Activated CD4-positive, CD25-positive, alpha-beta regulatory T cell treated with anti-CD3 and anti-CD28 coated beads, Interleukin-2, amount 50 U/mL, for 24 hours (primary cell): ENCODE data around the gene NAV3.

Source experiments
- ATAC-seq, 2 donors: fragments of 150-1000 bp; cut with Tn5 transposase; one replicate each; pipeline ENCODE4 v1.10.0; 2021; ENCODE audit warnings: mild to moderate bottlenecking in 1 of 2, moderate library complexity in 1 of 2

The NAV3 gene

DNA sequence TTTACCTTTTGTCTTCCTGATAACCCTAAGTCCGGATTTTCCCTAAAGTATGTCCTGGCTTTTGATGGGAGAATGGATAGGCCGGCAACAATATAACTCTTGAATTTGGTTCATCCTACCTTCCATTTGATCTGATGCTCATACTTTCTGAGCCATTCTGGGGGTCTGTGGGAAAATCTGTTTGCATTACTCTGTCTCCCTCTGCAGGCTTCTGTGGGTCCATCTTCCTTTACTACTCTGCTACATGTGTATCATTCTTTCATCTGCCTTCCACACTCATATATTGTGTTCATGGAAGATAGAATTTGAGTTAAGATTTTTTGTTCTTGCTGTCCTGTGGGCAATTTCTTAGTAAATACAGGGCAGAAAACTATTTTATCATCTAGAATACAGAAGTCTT lies 101.5 kb downstream of the NAV3 start:
- ATAC-seq, result no peak

DNA sequence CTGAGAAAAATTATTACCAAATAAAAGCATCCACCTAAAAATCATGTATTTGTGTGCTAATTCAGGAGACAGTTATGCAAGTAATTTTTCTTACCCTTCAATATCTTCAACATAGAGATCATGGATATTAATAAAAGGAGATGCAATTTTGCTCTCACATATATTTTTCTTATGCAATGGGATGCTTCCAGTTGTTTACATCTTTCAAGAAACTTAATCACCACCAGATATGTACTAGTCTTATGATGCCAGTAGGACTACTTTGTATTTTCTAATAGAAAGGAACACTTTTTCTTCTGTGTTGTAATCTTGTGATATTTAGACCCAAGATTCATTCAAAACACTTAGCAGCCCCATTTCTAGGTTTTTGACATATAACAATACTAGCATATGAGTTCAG lies 107.6 kb downstream of the NAV3 start:
- no peak for ATAC-seq

DNA sequence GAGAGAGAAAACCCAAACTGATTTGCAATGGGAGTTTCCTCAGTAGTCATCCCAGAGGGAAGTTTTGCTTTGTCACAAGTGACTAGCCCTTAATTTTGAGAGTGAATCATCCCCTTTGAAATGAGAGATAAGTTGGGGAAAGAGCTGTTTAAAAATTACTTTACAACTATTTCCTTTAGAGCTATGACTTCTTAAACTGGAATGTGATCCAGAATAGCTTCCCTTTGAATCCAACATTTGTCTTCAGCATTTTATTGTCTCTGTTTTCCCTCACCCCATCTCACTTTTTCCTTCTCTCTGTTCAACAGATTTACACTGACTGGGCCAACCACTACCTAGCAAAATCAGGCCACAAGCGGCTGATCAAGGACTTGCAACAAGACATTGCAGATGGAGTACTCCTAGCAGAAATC lies 109.3 kb downstream of the NAV3 start:
- no peak for ATAC-seq

DNA sequence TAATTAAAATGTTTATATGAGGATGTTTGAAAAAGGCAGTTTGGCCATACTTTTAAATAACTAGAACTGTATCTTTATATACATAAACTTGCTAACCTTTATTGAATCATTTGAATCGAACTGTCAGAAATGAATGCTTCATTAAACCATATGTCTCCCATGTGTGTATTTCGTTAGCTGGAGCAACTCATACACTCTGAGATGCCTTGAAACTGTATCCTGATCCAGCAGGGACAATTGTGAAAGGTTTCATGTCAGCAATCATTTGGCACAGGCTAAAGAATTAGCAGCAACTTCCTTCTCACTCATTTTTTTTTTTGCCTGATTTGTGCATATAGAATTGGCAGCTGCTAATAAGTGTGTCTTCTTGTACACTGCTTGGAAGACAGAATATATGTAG lies 109.9 kb downstream of the NAV3 start:
- no peak for ATAC-seq

DNA sequence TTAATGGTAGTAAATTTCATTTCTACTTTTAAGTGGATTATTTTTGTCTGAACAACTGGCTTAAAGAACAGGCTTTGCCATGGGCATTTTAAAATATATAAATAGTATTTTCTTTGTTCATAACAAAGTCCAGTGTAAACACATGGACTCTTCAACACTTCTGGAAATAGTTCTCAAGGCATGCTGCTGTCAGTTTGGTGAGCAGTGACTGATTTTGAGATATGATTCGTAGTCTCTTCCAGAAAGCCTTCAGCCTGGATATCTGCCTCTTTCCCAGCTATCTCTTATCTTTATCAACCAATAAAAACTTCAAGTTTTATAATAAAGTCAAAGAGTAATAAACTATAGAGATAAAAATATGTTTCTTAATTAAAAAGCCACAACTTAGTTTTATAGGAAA lies 110.7 kb downstream of the NAV3 start:
- no peak for ATAC-seq

DNA sequence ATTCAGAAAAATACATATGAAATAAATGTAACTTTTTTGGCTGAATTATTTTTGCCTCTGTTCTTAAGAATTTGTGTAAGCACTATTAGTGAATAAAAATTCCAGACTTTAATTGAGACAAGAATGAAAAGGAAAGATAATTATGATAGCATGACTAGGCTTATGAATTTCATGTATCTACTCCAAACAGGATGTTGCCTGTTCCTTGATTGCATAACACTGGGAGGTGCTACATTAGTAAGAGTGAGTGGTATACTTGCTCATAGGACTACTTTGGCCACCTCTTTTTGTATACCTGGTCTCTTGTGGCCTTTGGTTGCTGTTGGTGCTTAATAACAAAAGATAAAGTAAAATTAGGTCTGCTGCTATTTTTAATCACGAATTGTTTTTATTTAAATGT lies 112.8 kb downstream of the NAV3 start:
- no peak for ATAC-seq

DNA sequence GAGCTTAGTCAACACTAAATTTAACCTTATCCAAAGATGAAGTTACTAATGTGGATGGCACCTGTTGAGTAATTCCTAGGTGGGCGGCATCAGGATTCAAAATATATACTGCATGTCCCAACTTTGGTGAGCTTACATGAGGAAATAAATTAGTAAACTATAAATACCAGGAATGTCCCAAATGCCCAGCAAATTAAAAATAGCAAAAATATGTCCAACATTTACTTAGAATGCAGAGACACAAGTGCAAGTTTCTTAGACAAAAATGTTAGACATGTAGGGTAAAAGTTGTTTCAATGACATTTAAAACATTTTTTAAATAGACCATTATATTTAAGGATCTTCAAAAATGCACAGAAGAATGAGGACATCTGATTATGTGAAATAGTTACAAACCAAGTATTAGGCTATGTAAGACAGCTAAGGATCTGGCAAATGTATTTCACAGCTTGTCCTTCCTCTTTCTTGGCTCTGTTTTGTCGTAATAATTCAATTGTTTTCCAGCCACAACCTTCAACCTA lies 115.9 kb downstream of the NAV3 start:
- no peak for ATAC-seq

DNA sequence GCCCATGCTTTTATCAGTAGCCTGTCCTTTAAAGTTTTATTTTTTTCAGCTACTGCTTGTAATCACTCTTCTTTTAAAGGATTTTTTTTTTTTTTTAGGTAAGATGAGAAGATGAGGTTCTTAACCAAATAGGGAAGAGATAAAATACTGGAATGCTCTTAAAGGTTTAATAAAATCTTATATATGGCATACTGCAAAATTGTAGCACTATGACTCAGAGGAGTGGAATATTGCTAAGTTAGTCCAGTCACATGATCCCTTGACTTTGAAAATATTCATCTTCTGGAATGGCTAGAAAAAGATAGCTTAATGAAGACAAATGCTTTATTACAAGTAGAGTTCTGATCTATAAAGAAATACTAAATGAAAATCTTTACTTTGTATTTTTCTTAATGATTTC lies 116.6 kb downstream of the NAV3 start:
- ATAC-seq, result no peak

DNA sequence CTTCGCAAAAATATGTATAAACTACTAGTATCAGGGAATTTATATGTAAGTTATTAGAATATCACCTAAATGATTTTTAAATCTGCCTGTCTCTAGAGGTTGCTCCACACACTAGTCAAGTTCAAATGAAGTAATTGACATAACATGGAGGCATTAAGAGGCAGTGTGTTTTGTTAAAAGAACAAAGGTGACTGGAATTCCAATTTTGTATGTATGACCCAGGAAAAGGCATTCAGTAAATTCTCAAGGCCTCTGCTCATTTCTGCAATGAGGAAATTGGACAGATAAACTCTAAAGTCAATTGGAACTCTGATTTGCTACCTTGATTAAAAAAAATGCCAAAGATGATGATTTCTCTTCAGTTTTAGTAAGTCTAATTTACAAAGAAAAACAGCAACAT lies 117.1 kb downstream of the NAV3 start:
- no peak for ATAC-seq

DNA sequence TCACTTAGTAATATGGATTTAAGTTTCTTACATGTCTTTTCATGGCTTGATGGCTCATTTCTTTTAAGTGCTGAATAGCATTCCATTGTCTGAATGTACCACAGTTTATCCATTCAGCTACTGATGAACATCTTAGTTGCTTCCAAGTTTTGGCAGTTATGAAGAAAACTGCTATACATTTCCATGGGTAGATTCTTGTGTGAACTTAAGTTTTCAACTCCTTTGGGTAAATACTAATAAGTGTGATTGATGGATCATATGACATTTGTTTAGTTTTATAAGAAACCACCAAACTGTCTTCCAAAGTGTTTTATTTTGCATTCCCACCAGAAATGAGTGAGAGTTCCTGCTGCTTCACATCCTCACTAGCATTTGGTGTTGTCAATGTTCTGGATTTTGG lies 119.2 kb downstream of the NAV3 start:
- ATAC-seq, result no peak

DNA sequence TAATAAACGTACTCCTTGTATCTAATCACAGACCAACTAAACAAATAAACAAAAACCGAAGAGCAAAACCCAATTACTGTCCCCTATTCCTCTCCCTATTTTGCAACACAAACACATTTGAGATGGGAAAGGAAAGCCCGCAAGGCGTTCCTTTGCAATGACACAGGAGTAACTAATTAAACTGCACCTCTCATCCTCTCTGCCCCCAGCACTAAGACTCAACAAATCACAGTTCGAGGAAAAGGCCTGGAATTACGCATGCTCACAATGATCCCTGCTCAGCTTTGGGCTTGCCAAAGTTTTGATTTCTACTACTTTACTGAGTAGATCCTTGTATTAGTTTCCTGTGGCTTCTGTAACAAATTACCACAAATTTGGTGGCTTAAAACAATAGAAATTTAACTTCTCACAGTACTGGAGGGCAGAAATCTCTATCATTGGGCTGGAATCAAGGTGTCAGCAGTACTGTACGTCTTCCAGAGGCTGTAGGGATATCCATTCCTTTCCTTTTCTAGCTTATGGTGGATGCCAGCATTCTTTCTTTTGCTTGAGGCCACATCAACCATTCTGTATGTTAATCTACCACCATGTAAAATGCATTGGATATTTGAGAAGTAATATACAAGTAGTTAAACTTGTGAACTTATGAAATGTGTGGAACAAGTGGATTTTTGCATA lies 123.0 kb downstream of the NAV3 start:
- ATAC-seq, result no peak

DNA sequence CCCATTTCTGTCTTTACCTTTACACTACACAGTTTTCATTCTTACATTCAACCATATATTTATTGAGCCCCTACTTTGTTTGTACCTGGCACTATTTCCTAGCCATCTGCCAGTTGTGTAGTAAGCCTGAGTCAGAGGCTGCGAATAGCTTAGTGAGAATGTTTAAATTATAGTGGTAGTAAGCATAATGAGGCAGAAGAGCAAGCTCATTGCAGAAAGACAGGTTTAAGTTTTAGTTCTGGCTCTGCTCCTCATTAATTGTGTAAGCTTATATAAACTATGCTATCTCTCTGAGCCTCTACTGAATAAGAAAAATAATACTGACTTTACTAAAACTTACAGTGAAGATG lies 123.5 kb downstream of the NAV3 start:
- no peak for ATAC-seq

DNA sequence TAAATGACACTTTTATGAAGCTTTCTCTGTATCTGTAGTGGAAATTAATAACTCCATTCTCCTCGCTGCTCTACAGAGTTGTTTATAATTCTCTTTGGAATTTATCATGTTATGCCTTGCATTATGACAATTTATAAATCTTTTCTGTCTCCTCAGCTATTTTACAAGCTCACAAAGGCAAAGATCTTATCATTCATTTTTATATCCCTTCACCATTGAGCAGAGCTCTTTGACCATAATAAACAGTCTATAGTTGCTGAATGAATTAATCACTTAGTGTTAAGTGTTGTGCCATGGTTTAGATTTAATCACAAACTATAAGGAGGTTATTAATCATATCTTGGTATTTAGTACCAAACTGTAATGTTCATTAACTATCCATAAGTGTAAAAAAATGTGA lies 126.4 kb downstream of the NAV3 start:
- ATAC-seq, result no peak

DNA sequence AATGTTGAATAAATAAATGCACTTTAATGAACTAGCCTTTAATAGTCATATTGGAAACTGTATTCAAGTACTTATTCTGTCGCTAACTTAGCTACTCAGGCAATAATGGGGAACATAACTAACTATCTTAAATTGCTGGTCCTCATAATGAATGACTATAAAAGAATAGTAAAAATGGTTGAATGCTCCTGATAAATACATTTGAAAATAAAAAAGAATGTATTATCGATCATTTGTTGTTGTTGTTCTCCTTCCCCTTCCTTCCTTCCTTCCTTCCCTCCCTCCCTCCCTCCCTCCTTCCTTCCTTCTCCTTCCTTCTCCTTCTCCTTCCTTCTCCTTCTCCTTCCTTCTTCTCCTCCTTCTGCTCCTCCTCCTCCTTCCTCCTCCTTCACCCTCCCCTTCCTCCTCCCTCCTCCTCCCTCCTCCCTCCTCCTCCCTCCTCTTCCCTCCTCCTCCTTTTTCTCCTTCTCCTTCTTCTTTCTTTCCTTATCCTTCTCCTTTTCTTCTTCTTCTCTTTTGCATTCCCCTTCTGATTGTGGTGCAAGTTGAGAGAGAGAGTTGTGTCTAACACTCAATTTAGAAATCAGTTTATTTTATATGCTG lies 133.0 kb downstream of the NAV3 start:
- ATAC-seq, result no peak

DNA sequence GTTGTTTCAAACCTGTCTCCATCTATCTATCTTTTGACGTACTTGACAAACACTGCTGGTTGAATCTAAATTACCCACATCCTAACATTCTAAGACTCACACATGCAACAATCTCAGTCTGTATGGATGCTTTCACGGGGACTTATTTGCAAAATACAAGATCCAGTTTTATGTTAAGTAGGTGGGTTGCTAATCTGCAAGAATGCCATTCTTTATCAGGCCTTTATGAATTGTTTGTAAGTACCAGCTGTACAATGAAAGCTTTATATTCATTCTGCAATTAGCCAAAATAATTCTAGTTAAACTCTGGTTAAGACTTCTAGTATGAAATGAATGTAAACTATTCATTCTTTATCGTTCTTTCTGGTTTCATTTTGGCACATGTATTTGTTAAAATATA lies 135.1 kb downstream of the NAV3 start:
- no peak for ATAC-seq

DNA sequence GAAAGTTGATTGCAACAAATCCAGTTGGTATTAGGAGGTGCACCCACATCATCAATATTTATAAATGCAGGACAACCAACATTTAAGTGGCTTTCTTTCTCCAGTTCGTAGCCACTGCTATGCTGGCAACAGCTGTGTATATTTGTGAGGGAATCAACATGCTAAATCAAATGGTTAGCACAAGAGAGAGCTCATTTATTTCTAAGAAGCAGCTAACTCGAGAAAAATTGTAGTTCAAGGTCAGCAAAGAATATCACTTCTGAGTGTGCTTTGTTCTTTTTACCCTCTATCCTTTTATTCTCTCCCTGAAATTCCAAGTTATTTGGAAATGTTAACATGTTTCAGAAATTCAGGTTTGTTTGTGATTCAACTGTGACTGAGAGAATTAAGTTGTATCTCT lies 137.3 kb downstream of the NAV3 start:
- ATAC-seq, result no peak

DNA sequence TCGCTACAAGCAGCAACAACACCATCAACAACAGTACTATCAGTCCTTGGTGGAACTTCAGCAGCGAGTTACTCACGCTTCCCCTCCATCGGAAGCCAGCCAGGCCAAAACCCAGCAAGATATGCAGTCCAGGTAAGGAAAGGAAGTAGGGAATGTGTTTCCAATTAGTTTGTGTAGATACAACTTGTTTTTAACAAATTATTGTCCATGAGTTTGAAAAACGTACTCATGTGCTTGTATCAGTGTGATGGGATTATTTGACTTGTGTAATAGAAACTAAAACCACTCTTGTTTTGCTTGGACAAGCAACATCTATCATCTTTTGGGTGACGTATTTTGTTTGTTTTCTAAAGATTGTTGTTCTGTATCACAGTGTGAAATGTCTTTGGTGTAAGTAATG lies 137.9 kb downstream of the NAV3 start:
- no peak for ATAC-seq

DNA sequence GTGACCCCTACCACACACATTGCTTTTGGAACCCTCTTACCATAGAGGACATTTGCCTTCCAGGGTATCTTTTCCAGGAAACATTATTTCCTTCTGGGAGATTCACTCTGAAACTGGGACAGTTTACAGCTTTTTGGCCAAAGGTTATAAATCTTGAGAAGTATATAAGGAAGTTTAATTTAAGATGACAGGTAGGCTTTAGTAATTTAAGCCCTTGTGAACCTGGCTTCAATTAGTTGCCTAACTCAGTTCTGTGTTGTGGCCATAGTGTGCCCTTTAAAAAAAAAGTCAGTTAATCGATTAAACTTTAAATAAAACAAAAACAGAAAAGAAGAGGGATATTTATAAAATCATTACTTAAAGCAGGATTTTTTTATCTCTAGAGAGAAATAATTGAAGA lies 142.9 kb downstream of the NAV3 start:
- ATAC-seq, result no peak

DNA sequence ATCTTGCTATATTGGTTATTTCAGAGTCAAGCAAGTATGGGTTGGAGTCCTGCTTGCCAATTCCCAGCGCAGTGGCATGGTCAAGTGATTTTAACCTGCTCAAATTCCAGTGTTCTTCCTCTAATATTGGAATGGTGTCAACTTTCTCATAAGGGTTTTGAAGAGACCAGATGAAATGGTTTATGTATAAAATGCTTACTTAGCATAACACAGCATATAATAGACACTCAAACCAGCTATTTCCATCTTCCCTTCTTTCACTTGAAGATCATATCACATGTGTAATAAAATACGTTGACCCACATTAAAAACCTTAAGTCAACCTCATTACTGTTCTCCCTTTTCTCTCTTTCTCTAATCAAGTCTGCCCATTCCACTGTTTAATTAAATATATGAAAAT lies 144.0 kb downstream of the NAV3 start:
- no peak for ATAC-seq

DNA sequence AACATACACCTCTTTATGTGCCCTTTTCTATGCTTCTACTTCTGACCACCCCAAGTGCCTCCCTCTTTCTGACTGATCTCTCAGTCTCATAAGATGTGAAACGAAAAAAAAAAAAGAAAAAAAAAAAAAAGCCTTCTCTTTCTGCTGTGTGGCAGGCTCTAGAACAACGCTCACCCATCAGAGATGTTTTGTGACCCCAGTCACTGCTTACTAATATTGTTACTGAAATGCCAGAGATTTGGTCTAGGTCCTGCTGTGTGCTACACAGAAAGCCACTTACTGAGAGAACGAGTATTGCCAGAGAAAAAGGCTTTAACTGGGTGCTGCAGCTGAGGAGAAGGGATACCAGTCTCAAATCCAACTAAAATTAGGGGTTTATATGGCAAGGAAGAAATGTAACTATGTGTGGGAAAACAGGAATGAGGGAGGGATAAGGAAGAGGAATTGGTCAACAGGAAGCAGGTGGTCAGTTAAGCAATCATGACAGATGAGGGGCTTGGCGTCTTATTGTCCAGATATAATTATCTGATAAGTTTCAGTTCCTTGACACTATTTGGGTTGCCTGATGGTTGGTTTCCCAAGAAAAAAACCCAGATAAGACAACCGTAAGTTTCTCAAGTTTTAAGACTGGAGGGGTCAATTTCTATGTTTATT lies 149.0 kb downstream of the NAV3 start:
- no peak for ATAC-seq

DNA sequence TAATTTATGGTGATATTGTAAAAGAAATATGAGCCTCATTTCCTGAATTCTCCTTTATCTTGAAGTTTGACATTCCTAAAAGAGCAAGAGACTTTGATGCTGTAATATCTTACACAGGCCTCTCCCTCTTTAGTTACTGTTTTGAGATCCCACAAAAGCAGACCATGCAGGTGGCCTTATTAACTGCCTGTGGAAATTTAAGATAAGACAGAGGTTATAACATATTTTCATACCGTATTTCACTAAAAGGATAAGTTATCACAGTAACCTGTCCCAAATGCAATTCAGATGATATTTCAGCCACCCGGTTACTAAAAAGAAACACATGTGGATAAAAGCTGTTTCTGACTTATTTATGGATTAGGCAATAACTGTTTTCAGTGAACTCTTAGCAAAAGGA lies 150.1 kb downstream of the NAV3 start:
- no peak for ATAC-seq

DNA sequence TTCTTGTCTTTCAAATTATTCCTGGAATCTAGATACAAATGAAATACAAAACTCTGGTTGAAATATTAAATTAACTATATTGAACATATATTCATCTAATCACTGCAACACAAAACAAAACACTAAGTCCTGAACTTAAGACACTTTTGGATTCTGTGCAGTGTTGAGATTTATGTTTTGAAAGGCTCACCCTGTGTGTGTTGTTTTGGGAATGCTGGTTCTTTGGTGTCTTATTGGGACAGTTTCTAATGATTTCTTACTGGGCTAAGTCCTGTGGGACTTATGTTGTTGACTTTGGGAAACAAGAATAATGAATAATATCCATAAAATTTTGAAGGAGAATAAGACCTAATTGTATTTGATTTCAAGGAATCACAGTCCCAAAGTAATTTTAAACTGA lies 153.2 kb downstream of the NAV3 start:
- ATAC-seq, result no peak

DNA sequence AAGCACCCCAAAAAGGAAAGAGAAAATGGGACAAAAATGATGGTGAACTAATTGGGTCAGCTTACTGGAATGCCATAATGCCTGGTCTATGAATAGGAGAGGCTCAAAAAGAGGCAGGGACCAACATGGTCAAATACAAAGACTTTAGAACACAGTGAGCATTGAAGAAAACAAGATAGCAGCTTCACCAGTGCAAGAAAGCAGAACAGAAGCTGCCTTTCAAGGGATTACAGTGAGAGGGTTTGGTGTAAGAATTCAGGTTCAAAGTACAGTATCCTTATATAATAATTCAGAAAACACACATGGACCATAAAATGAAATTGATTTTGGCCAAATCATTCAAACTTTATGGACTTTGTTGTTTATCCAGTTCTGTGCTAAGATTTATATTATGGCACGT lies 162.1 kb downstream of the NAV3 start:
- ATAC-seq, result no peak

DNA sequence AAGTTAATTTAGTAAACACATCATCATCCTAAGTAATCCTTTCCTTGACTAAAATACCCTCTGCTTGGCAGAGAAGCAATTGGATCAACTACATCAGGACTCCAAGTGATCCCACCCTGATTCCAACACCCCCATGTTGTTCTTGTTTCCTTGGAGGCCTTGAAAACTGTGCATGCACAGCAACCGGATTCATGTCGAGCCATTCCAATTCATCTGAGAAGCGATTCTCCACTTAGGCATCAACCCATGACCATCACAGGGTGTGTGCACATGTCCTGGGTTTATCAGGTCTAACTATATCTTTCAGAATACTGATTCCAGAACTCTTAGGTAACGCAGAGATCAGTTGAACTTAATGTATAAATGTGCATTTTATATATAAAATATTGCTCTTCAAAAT lies 163.0 kb downstream of the NAV3 start:
- no peak for ATAC-seq
